ENCODE data around the gene UFD1. TPM values are rescaled to one million over a fixed set of nuclear protein-coding genes. Genes with fewer than 3 reads are reported as not detected.

The UFD1 gene
- total RNA-seq, 1 experiment from 2014 or later: 74.4 TPM

- Histone ChIP-seq H3K18ac (ENCODE audit: insufficient read length, low read depth, low read length) (no peak overlapping the region), H3K4me2 (ENCODE audit: insufficient read depth, insufficient read length, low read length) (no peak overlapping the region), H3K23ac (ENCODE audit: insufficient read length, low read depth, low read length) (no peak overlapping the region), H3T11ph (ENCODE audit: low read length) (no peak overlapping the region), H2AFZ (ENCODE audit: low read length) (no peak overlapping the region), H3K9me3 (ENCODE audit: control insufficient read depth, low read depth, low read length) (no peaks in the 10 kb centered on the region), H4K20me1 (ENCODE audit: control insufficient read depth, insufficient read depth, insufficient read length) (no peaks in the 10 kb centered on the region), H3K9ac (ENCODE audit: extremely low read depth, insufficient read length, low read length) (no peak overlapping the region), H3K14ac (ENCODE audit: insufficient read depth, low read length) (no peak overlapping the region), H3K79me2 (ENCODE audit: insufficient read depth, low read length) (no peaks in the 10 kb centered on the region), H3K27ac (ENCODE audit: insufficient read length, low read depth, low read length) (no peak overlapping the region), H3K4ac (ENCODE audit: low read depth, low read length) (no peak overlapping the region), H3K4me1 (ENCODE audit: insufficient read depth, low read length) (no peaks in the 10 kb centered on the region), H2BK15ac (ENCODE audit: low read depth, low read length) (no peak overlapping the region), H2BK12ac (ENCODE audit: insufficient read length, low read depth, low read length) (no peak overlapping the region), H2BK120ac (ENCODE audit: low read depth, low read length, poor library complexity, severe bottlenecking) (no peak overlapping the region), H2BK5ac (ENCODE audit: insufficient read length, low read length) (no peak overlapping the region), H2BK20ac (ENCODE audit: low read depth, low read length, poor library complexity, severe bottlenecking) (no peak overlapping the region), H3K23me2 (ENCODE audit: insufficient read length, low read depth, low read length, poor library complexity, severe bottlenecking) (peaks cover 14% of the 10 kb centered on the region), H4K8ac (replicated peaks; ENCODE audit: insufficient read length, low read depth, low read length) (no peak overlapping the region), H4K91ac (ENCODE audit: insufficient read length, low read depth, low read length) (no peak overlapping the region), H4K5ac (ENCODE audit: insufficient read length, low read depth, low read length) (no peak overlapping the region), H3K27me3 (ENCODE audit: insufficient read depth, low read length) (peaks cover 4% of the 10 kb centered on the region; the same call in 1 of the 2 replicates), H3K56ac (ENCODE audit: insufficient read length, low read depth, low read length) (no peak overlapping the region), H3K79me1 (ENCODE audit: insufficient read depth, low read depth, low read length, poor library complexity, severe bottlenecking) (no peaks in the 10 kb centered on the region), H2AK5ac (ENCODE audit: insufficient read length, low read length) (no peak overlapping the region)
- peaks cover 11 to 31% (median 30%) of the 10 kb centered on the region in 3 experiments; a peak in 5 of 7 replicates for H3K36me3 Mint-ChIP-seq (ENCODE audit: insufficient read depth in 1 of 3, low read depth in 3 of 3)
- no peak overlapping the region for H3K27ac Mint-ChIP-seq
- H3K4me1 Mint-ChIP-seq: peaks cover 8 to 11% of the 10 kb centered on the region in 2 experiments; a peak in 3 of 4 replicates
- peaks cover 42% of the 10 kb centered on the region for H3K27me3 Mint-ChIP-seq (ENCODE audit: low read depth)
- no peak for DNase-seq
- TF ChIP-seq CTCF (conservative IDR thresholded peaks at IDR 0.05): no peak
- WGBS (ENCODE audit: extremely low coverage, insufficient read length, low lambda C conversion rate): no CpG with 5 or more reads among the region's 6 CpGs
- no peak overlapping the region for H3K4me3 Mint-ChIP-seq
- no peaks in the 10 kb centered on the region for H3K9me3 Mint-ChIP-seq
These were observed 41.0 kb upstream of the UFD1 start for GRCh38 chr22:19520007-19520406.

Data from H9 (cell line).